SK-N-SH (cell line): ENCODE results near the gene CRTC2. TPM values are rescaled to one million over a fixed set of nuclear protein-coding genes. Genes with fewer than 3 reads are reported as not detected.

Experiments
- CTCF ChIA-PET: fragments of 300-600, 350-600 bp; formaldehyde crosslinking; extraction: SDS; loops from one replicate; lab custom pipeline; 2021; lab: Yijun Ruan, JAX
- POLR2A ChIA-PET: fragments of 350-600 bp; sonication (Branson Sonifier 250); formaldehyde crosslinking; extraction: SDS; loops from one replicate; lab custom pipeline; 2020; ENCODE audit warnings: antibody characterized with exemption, inconsistent platforms; lab: Yijun Ruan, JAX
- DNase-seq: peaks from one replicate; pipeline ENCODE4 v3.0.0; 2012
- H2AFZ ChIP-seq: fragments of 200-600 bp; sonication (generic); 2 replicates; pipeline ENCODE4 v1.8.1; 2016; ENCODE audit warnings: antibody characterized with exemption, mild to moderate bottlenecking, low read depth
- H3F3A ChIP-seq: fragments of 200-600 bp; sonication (generic); replicated peaks from 2 replicates; pipeline ENCODE3; 2016; ENCODE audit warnings: antibody characterized with exemption, mild to moderate bottlenecking; ENCODE audit not compliant: insufficient read depth
- H3K27ac ChIP-seq, 2 experiments: fragments of 200-500 bp in 1 of 2; fragments of 200-600 bp in 1 of 2; sonication (Bioruptor generic) in 1 of 2; sonication (generic), shearing (Covaris generic) in 1 of 2; 2 replicates each; pipeline versions ENCODE4 v1.5.1 to v1.6.1; 2014 to 2016; ENCODE audit warnings: low read depth in 2 of 2, inconsistent platforms in 1 of 2, low read length in 1 of 2, mild to moderate bottlenecking in 1 of 2, mixed read lengths in 1 of 2
- H3K27me3 ChIP-seq: fragments of 200-600 bp; sonication (generic), shearing (Covaris generic); 2 replicates; pipeline ENCODE4 v1.6.1; 2016; ENCODE audit warnings: mixed run types; ENCODE audit not compliant: insufficient read depth
- H3K36me3 ChIP-seq, 2 experiments: fragments of 200-500 bp in 1 of 2; fragments of 200-600 bp in 1 of 2; sonication (Bioruptor generic) in 1 of 2; sonication (generic) in 1 of 2; replicated peaks in 1 of 2; 2 replicates each; pipeline versions ENCODE3 to v1.5.1; 2014 to 2016; ENCODE audit warnings: low read length in 1 of 2, mild to moderate bottlenecking in 1 of 2; ENCODE audit not compliant: insufficient read depth in 2 of 2, control insufficient read depth in 1 of 2
- H3K4me1 ChIP-seq, 2 experiments: fragments of 200-500 bp in 1 of 2; fragments of 200-600 bp in 1 of 2; sonication (Bioruptor generic) in 1 of 2; sonication (generic), shearing (Covaris generic) in 1 of 2; 2 replicates each; pipeline versions ENCODE4 v1.5.1 to v1.6.1; 2014 to 2016; ENCODE audit warnings: low read depth in 1 of 2, low read length in 1 of 2, mixed run types in 1 of 2; ENCODE audit not compliant: insufficient read depth in 2 of 2, control insufficient read depth in 1 of 2
- H3K4me2 ChIP-seq: fragments of 200-600 bp; sonication (generic), shearing (Covaris generic); 2 replicates; pipeline ENCODE4 v1.6.1; 2017; ENCODE audit warnings: mixed run types
- H3K4me3 ChIP-seq, 2 experiments: fragments of 200-500 bp in 1 of 2; fragments of 200-600 bp in 1 of 2; sonication (Bioruptor generic) in 1 of 2; sonication (generic), shearing (Covaris generic) in 1 of 2; 2 replicates each; pipeline versions ENCODE4 v1.5.1 to v1.8.1; 2014 to 2016; ENCODE audit warnings: low read depth in 2 of 2, inconsistent platforms in 1 of 2, low read length in 1 of 2, mild to moderate bottlenecking in 1 of 2, mixed read lengths in 1 of 2, moderate library complexity in 1 of 2
- H3K79me2 ChIP-seq: fragments of 200-600 bp; sonication (generic); 2 replicates; pipeline ENCODE4 v1.8.1; 2017; ENCODE audit warnings: mild to moderate bottlenecking; ENCODE audit not compliant: insufficient read depth
- H3K9ac ChIP-seq: fragments of 200-600 bp; sonication (generic); 2 replicates; pipeline ENCODE4 v1.6.1; 2017; ENCODE audit warnings: mixed run types
- H3K9me2 ChIP-seq: fragments of 200-600 bp; sonication (generic); 2 replicates; pipeline ENCODE4 v1.6.1; 2017; ENCODE audit warnings: mixed run types
- H3K9me3 ChIP-seq: fragments of 200-600 bp; sonication (generic); 2 replicates; pipeline ENCODE4 v1.6.1; 2017; ENCODE audit warnings: mixed run types, mild to moderate bottlenecking, moderate library complexity
- H4K20me1 ChIP-seq: fragments of 200-600 bp; sonication (generic); 2 replicates; pipeline ENCODE4 v1.6.1; 2017; ENCODE audit warnings: mild to moderate bottlenecking, mixed run types; ENCODE audit not compliant: insufficient read depth
- FOXJ3 ChIP-seq: sonication (generic); formaldehyde crosslinking; IDR thresholded peaks from 2 replicates; pipeline ENCODE4 v1.5.1; 2020; ENCODE audit warnings: mild to moderate bottlenecking, missing genetic modification reagents
- GABPA ChIP-seq: IDR thresholded peaks from 2 replicates; pipeline ENCODE4 v1.4.0; 2012; ENCODE audit warnings: low read depth, mild to moderate bottlenecking
- IRF3 ChIP-seq: fragments of 150-350 bp; IDR thresholded peaks from 2 replicates; pipeline ENCODE4 v1.6.1; 2016; ENCODE audit warnings: mild to moderate bottlenecking, low read depth, low read length
- MXI1 ChIP-seq: IDR thresholded peaks from 2 replicates; pipeline ENCODE4 v1.6.1; 2012; ENCODE audit warnings: mild to moderate bottlenecking, low read depth, low read length, improper control_type of control experiment
- RFX5 ChIP-seq: IDR thresholded peaks from 2 replicates; pipeline ENCODE4 v1.6.1; 2012; ENCODE audit warnings: mild to moderate bottlenecking, improper control_type of control experiment, low read length
- RXRA ChIP-seq: IDR thresholded peaks from 2 replicates; pipeline ENCODE4 v1.4.0; 2012; ENCODE audit warnings: low read depth, mild to moderate bottlenecking, borderline replicate concordance
- SIN3A ChIP-seq: IDR thresholded peaks from 2 replicates; pipeline ENCODE4 v1.6.1; 2012; ENCODE audit warnings: low read depth, mild to moderate bottlenecking, low read length, moderate library complexity, borderline replicate concordance
- ZBTB33 ChIP-seq: IDR thresholded peaks from 2 replicates; pipeline ENCODE4 v1.4.0; 2012; ENCODE audit warnings: low read depth, borderline replicate concordance
- WGBS: methylation state at CpG from one replicate; pipeline ENCODE4 v1.1.6; 2017; ENCODE audit warnings: low lambda C conversion rate; 5-methylcytosine and 5-hydroxymethylcytosine counted together
- polyA plus RNA-seq, 3 experiments: library from polyadenylated mRNA; depleted of rRNA; stranded (reverse); fragments of >200 nt; gene quantifications; 2 replicates each; pipeline ENCODE4 v1.2.3, GENCODE V29; 2012

Gene CRTC2
- polyA plus RNA-seq, 1 of the 3 experiments (the other 2 are of a cell fraction), result 25.5 TPM

GRCh38 chr1:153936011-153936802 is 22.2 kb downstream of the CRTC2 start:
- Histone ChIP-seq H3K4me2 (no peak overlapping the region), H3K36me3 (peaks cover 0 to 67% of the 10 kb centered on the region in 2 experiments)
- CTCF ChIA-PET, result interaction anchor here (0.6 to 1.3 kb wide), 2 partner anchors 51 to 139 kb away, joined by 3 read pairs; no protein-coding TSS in a partner anchor

GRCh38 chr1:153934746-153935145 is 23.7 kb downstream of the CRTC2 start:
- peak; percentile 11 for DNase-seq
- H3K4me3 ChIP-seq, result no peak overlapping the region
- H3K4me2 ChIP-seq, result no peak overlapping the region
- no peak for TF ChIP-seq RFX5
- TF ChIP-seq, all 33 proteins: peak for 0
- ChIA-PET CTCF (interaction anchor here (1.3 kb wide), 3 partner anchors 11 to 138 kb away, joined by 3 to 4 read pairs (median 3); no protein-coding TSS in a partner anchor), POLR2A (interaction anchor here (0.6 kb wide), 1 partner anchor 32 kb away, joined by 3 read pairs; no protein-coding TSS in a partner anchor)
- no peaks in the 10 kb centered on the region for H3F3A ChIP-seq
- H3K27me3 ChIP-seq, result no peaks in the 10 kb centered on the region
- no peaks in the 10 kb centered on the region for H3K79me2 ChIP-seq
- WGBS, result 95% methylated on average over 9 of the region's 9 CpGs
- H3K9ac ChIP-seq, result no peak overlapping the region
- H3K9me3 ChIP-seq, result no peaks in the 10 kb centered on the region
- H3K36me3 ChIP-seq, result peaks cover 0 to 62% of the 10 kb centered on the region in 2 experiments
- H3K27ac ChIP-seq, result no peak overlapping the region
- no peaks in the 10 kb centered on the region for H3K9me2 ChIP-seq
- peaks cover 0 to 3% of the 10 kb centered on the region in 2 experiments; a peak in 1 of 4 replicates for H3K4me1 ChIP-seq
- H4K20me1 ChIP-seq, result no peaks in the 10 kb centered on the region
- H2AFZ ChIP-seq, result no peak overlapping the region

More at GRCh38 chr1:153936011-153936802, 22.2 kb downstream of the CRTC2 start:
- Histone ChIP-seq H3K27ac (no peak overlapping the region), H3K9ac (no peak overlapping the region), H3F3A (no peaks in the 10 kb centered on the region), H3K9me2 (no peaks in the 10 kb centered on the region), H3K9me3 (no peaks in the 10 kb centered on the region), H3K79me2 (no peaks in the 10 kb centered on the region), H3K4me1 (no peaks in the 10 kb centered on the region), H4K20me1 (no peaks in the 10 kb centered on the region), H3K4me3 (no peak overlapping the region), H3K27me3 (no peaks in the 10 kb centered on the region), H2AFZ (no peak overlapping the region)
- POLR2A ChIA-PET, result no interaction called here
- whole genome bisulfite sequencing, result 91% methylated on average over 9 of the region's 12 CpGs
- DNase-seq, result peak; percentile 4
- no peak for TF ChIP-seq ZBTB33
- TF ChIP-seq RFX5, result no peak
- no peak for TF ChIP-seq IRF3
- no peak for TF ChIP-seq FOXJ3 (CRISPR knock-in tag)
- no peak for TF ChIP-seq GABPA
- no peak for TF ChIP-seq RXRA
- TF ChIP-seq MXI1, result no peak
- TF ChIP-seq SIN3A, result no peak
